ENCODE data around the gene GAP43. TPM values are rescaled to one million over a fixed set of nuclear protein-coding genes. Genes with fewer than 3 reads are reported as not detected.
A peak's percentile ranks its signal among the peaks of the same experiment; 100 is the strongest.

GAP43 gene
- total RNA-seq, 1 experiment from 2014 or later: not detected

- no peaks in the 10 kb centered on the region for H3K4me1 ChIP-seq
- H3K36me3 ChIP-seq: no peaks in the 10 kb centered on the region
- H3K27me3 ChIP-seq: no peaks in the 10 kb centered on the region
- H3K9me3 ChIP-seq (replicated peaks): no peaks in the 10 kb centered on the region
- no peak overlapping the region for H3K27ac ChIP-seq
- DNase-seq: peak; percentile 59 to 88
- H3K4me3 ChIP-seq: no peak overlapping the region
Observed at GRCh38 chr3:115692887-115693524, 69.7 kb downstream of the GAP43 start.

GRCh38 chr3:115693868-115694267 lies 70.6 kb downstream of the GAP43 start:
- no peak for DNase-seq
- H3K4me3 ChIP-seq: no peak overlapping the region
- H3K36me3 ChIP-seq: no peaks in the 10 kb centered on the region
- H3K27ac ChIP-seq: no peak overlapping the region
- H3K9me3 ChIP-seq (replicated peaks): no peaks in the 10 kb centered on the region
- H3K4me1 ChIP-seq: no peaks in the 10 kb centered on the region
- H3K27me3 ChIP-seq: no peaks in the 10 kb centered on the region

GRCh38 chr3:115695090-115695489 lies 71.8 kb downstream of the GAP43 start:
- no peak for DNase-seq
- no peaks in the 10 kb centered on the region for H3K27me3 ChIP-seq
- no peak overlapping the region for H3K4me3 ChIP-seq
- H3K36me3 ChIP-seq: no peaks in the 10 kb centered on the region
- no peak overlapping the region for H3K27ac ChIP-seq
- H3K4me1 ChIP-seq: no peaks in the 10 kb centered on the region
- no peaks in the 10 kb centered on the region for H3K9me3 ChIP-seq (replicated peaks)

- H3K4me1 ChIP-seq: no peaks in the 10 kb centered on the region
- no peaks in the 10 kb centered on the region for H3K9me3 ChIP-seq (replicated peaks)
- no peak overlapping the region for H3K4me3 ChIP-seq
- H3K36me3 ChIP-seq: no peaks in the 10 kb centered on the region
- DNase-seq: no peak
- H3K27ac ChIP-seq: no peak overlapping the region
- H3K27me3 ChIP-seq: no peaks in the 10 kb centered on the region
Observed at GRCh38 chr3:115697263-115698053, 74.1 kb downstream of the GAP43 start.

GRCh38 chr3:115698851-115699591 lies 75.7 kb downstream of the GAP43 start:
- Histone ChIP-seq H3K9me3 (replicated peaks) (no peaks in the 10 kb centered on the region), H3K4me3 (no peak overlapping the region), H3K27me3 (no peaks in the 10 kb centered on the region), H3K27ac (no peak overlapping the region), H3K4me1 (no peaks in the 10 kb centered on the region), H3K36me3 (no peaks in the 10 kb centered on the region)
- DNase-seq: peak; percentile 12 to 17

- Histone ChIP-seq H3K27ac (no peak overlapping the region), H3K9me3 (replicated peaks) (no peaks in the 10 kb centered on the region), H3K4me3 (no peak overlapping the region), H3K4me1 (no peaks in the 10 kb centered on the region), H3K27me3 (no peaks in the 10 kb centered on the region), H3K36me3 (no peaks in the 10 kb centered on the region)
- DNase-seq: no peak
Observed at GRCh38 chr3:115699706-115700105, 76.4 kb downstream of the GAP43 start.

- no peak overlapping the region for H3K27ac ChIP-seq
- H3K9me3 ChIP-seq (replicated peaks): no peaks in the 10 kb centered on the region
- H3K36me3 ChIP-seq: no peaks in the 10 kb centered on the region
- no peaks in the 10 kb centered on the region for H3K27me3 ChIP-seq
- H3K4me1 ChIP-seq: no peaks in the 10 kb centered on the region
- no peak for DNase-seq
- H3K4me3 ChIP-seq: no peak overlapping the region
Observed at GRCh38 chr3:115702598-115702997, 79.3 kb downstream of the GAP43 start.

GRCh38 chr3:115704661-115705338 lies 81.5 kb downstream of the GAP43 start:
- Histone ChIP-seq H3K27ac (no peak overlapping the region), H3K9me3 (replicated peaks) (no peaks in the 10 kb centered on the region), H3K4me3 (no peak overlapping the region), H3K36me3 (no peaks in the 10 kb centered on the region), H3K27me3 (no peaks in the 10 kb centered on the region), H3K4me1 (no peaks in the 10 kb centered on the region)
- DNase-seq: no peak

GRCh38 chr3:115706311-115706829 lies 83.1 kb downstream of the GAP43 start:
- Histone ChIP-seq H3K9me3 (replicated peaks) (no peaks in the 10 kb centered on the region), H3K27ac (no peak overlapping the region), H3K27me3 (0 out of 2 replicates have a peak, but pooled peaks cover 3% of the 10 kb centered on the region), H3K36me3 (no peaks in the 10 kb centered on the region), H3K4me3 (no peak overlapping the region), H3K4me1 (no peaks in the 10 kb centered on the region)
- no peak for DNase-seq

- H3K27me3 ChIP-seq: 0 out of 2 replicates have a peak, but pooled peaks cover 3% of the 10 kb centered on the region
- H3K36me3 ChIP-seq: no peaks in the 10 kb centered on the region
- no peaks in the 10 kb centered on the region for H3K9me3 ChIP-seq (replicated peaks)
- H3K27ac ChIP-seq: no peak overlapping the region
- no peak overlapping the region for H3K4me3 ChIP-seq
- no peak for DNase-seq
- no peaks in the 10 kb centered on the region for H3K4me1 ChIP-seq
Observed at GRCh38 chr3:115708540-115708939, 85.2 kb downstream of the GAP43 start.

- Histone ChIP-seq H3K27ac (no peak overlapping the region), H3K4me1 (no peaks in the 10 kb centered on the region), H3K9me3 (replicated peaks) (no peaks in the 10 kb centered on the region), H3K36me3 (no peaks in the 10 kb centered on the region), H3K27me3 (0 out of 2 replicates have a peak, but pooled peaks cover 3% of the 10 kb centered on the region), H3K4me3 (no peak overlapping the region)
- DNase-seq: no peak
Observed at GRCh38 chr3:115709093-115709492, 85.8 kb downstream of the GAP43 start.

GRCh38 chr3:115709931-115710330 lies 86.6 kb downstream of the GAP43 start:
- no peaks in the 10 kb centered on the region for H3K36me3 ChIP-seq
- 0 out of 2 replicates have a peak, but pooled peaks cover 3% of the 10 kb centered on the region for H3K27me3 ChIP-seq
- H3K4me3 ChIP-seq: no peak overlapping the region
- H3K4me1 ChIP-seq: no peaks in the 10 kb centered on the region
- DNase-seq: no peak
- H3K27ac ChIP-seq: no peak overlapping the region
- H3K9me3 ChIP-seq (replicated peaks): no peaks in the 10 kb centered on the region

- H3K4me3 ChIP-seq: no peak overlapping the region
- no peaks in the 10 kb centered on the region for H3K4me1 ChIP-seq
Observed at GRCh38 chr3:115710799-115711198, 87.5 kb downstream of the GAP43 start.

GRCh38 chr3:115712871-115713270 lies 89.6 kb downstream of the GAP43 start:
- Histone ChIP-seq H3K9me3 (replicated peaks) (no peaks in the 10 kb centered on the region), H3K36me3 (no peaks in the 10 kb centered on the region), H3K4me1 (no peaks in the 10 kb centered on the region), H3K4me3 (no peak overlapping the region), H3K27me3 (0 out of 2 replicates have a peak, but pooled peaks cover 3% of the 10 kb centered on the region), H3K27ac (no peak overlapping the region)
- no peak for DNase-seq

More at GRCh38 chr3:115710799-115711198, 87.5 kb downstream of the GAP43 start:
- H3K9me3 ChIP-seq (replicated peaks): no peaks in the 10 kb centered on the region
- DNase-seq: no peak
- H3K27ac ChIP-seq: no peak overlapping the region
- H3K36me3 ChIP-seq: no peaks in the 10 kb centered on the region
- 0 out of 2 replicates have a peak, but pooled peaks cover 3% of the 10 kb centered on the region for H3K27me3 ChIP-seq

All from SJCRH30 (cell line).